IMR-90 (cell line): ENCODE measurements around the gene TP63.

ENCODE experiments used
- BHLHE40 ChIP-seq: fragments of 150-350 bp; IDR thresholded peaks from 2 replicates; pipeline ENCODE4 v1.6.1; 2016; ENCODE audit warnings: mild to moderate bottlenecking, low read depth, low read length
- CEBPB ChIP-seq: IDR thresholded peaks from 2 replicates; pipeline ENCODE4 v1.6.1; 2012; ENCODE audit warnings: low read depth, low read length, improper control_type of control experiment
- ELK1 ChIP-seq: fragments of 150-350 bp; IDR thresholded peaks from 2 replicates; pipeline ENCODE4 v1.6.1; 2016; ENCODE audit warnings: low read depth, mild to moderate bottlenecking, low read length, moderate library complexity, borderline replicate concordance
- FOS ChIP-seq: fragments of 150-350 bp; IDR thresholded peaks from 2 replicates; pipeline ENCODE4 v1.6.1; 2016; ENCODE audit warnings: low read depth, low read length
- MAFK ChIP-seq: IDR thresholded peaks from 2 replicates; pipeline ENCODE4 v1.6.1; 2012; ENCODE audit warnings: low read depth, low read length, improper control_type of control experiment
- MAZ ChIP-seq: IDR thresholded peaks from 2 replicates; pipeline ENCODE4 v1.6.1; 2012; ENCODE audit warnings: low read depth, mild to moderate bottlenecking, low read length, improper control_type of control experiment, moderate library complexity, borderline replicate concordance
- NFE2L2 ChIP-seq: fragments of 150-350 bp; IDR thresholded peaks from 2 replicates; pipeline ENCODE4 v1.6.1; 2016; ENCODE audit warnings: low read depth, mild to moderate bottlenecking, low read length
- POLR2A ChIP-seq: IDR thresholded peaks from 2 replicates; pipeline ENCODE4 v1.6.1; 2012; ENCODE audit warnings: mild to moderate bottlenecking, low read depth, low read length
- RAD21 ChIP-seq: IDR thresholded peaks from 2 replicates; pipeline ENCODE4 v1.6.1; 2012; ENCODE audit warnings: low read length, improper control_type of control experiment
- RCOR1 ChIP-seq: IDR thresholded peaks from 2 replicates; pipeline ENCODE4 v1.6.1; 2012; ENCODE audit warnings: mild to moderate bottlenecking, low read length, improper control_type of control experiment; ENCODE audit not compliant: insufficient replicate concordance
- USF2 ChIP-seq: fragments of 150-350 bp; IDR thresholded peaks from 2 replicates; pipeline ENCODE4 v1.6.1; 2017; ENCODE audit warnings: mild to moderate bottlenecking, antibody characterized with exemption, low read length, low read depth
- TF ChIP-seq, protein P1 (sequence below): conservative IDR thresholded peaks from 2 replicates; pipeline ENCODE4 v1.5.1; 2012; ENCODE audit warnings: mild to moderate bottlenecking, low read depth, low read length, improper control_type of control experiment

GRCh38 chr3:189586941-189587663, 44.1 kb upstream of the TP63 start:
- TF ChIP-seq POLR2A (no peak), CEBPB (no peak), MAFK (no peak), ELK1 (no peak), FOS (no peak), RAD21 (no peak), USF2 (no peak), NFE2L2 (no peak), MAZ (no peak), BHLHE40 (no peak), RCOR1 (no peak)
- TF ChIP-seq, protein P1, sequence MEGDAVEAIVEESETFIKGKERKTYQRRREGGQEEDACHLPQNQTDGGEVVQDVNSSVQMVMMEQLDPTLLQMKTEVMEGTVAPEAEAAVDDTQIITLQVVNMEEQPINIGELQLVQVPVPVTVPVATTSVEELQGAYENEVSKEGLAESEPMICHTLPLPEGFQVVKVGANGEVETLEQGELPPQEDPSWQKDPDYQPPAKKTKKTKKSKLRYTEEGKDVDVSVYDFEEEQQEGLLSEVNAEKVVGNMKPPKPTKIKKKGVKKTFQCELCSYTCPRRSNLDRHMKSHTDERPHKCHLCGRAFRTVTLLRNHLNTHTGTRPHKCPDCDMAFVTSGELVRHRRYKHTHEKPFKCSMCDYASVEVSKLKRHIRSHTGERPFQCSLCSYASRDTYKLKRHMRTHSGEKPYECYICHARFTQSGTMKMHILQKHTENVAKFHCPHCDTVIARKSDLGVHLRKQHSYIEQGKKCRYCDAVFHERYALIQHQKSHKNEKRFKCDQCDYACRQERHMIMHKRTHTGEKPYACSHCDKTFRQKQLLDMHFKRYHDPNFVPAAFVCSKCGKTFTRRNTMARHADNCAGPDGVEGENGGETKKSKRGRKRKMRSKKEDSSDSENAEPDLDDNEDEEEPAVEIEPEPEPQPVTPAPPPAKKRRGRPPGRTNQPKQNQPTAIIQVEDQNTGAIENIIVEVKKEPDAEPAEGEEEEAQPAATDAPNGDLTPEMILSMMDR: no peak
